ENCODE data around the gene SCML2. TPM values are rescaled to one million over a fixed set of nuclear protein-coding genes. Genes with fewer than 3 reads are reported as not detected.
"Not testable (repeated sequence)": the region's sequence is repeated elsewhere in the genome, so short reads cannot be mapped to it uniquely, and the experiment has no call there.

The SCML2 gene
- total RNA-seq, 1 donor from 2014 or later: 2.2 TPM

GRCh38 chrX:18377796-18378195 is 23.3 kb upstream of the SCML2 start:
- H3K36me3 ChIP-seq: no peaks in the 10 kb centered on the region
- no peak overlapping the region for H3K4me3 ChIP-seq
- H3K27me3 ChIP-seq: no peaks in the 10 kb centered on the region
- no peaks in the 10 kb centered on the region for H3K9me3 ChIP-seq
- H3K27ac ChIP-seq: no peak overlapping the region
- no peak for TF ChIP-seq POLR2AphosphoS5 (IDR thresholded peaks at IDR 0.05; ENCODE audit: insufficient read depth in 1 of 2, low read depth in 1 of 2)
- TF ChIP-seq POLR2A (IDR thresholded peaks at IDR 0.05): no peak
- TF ChIP-seq CTCF (IDR thresholded peaks at IDR 0.05): peak in 1 of 3 experiments; percentile 18
- H3K4me1 ChIP-seq: no peaks in the 10 kb centered on the region
- intact Hi-C loops (cut with DNase I): no loop called here
- no peak for DNase-seq (ENCODE audit: extremely low spot score in 2 of 2)

DNA sequence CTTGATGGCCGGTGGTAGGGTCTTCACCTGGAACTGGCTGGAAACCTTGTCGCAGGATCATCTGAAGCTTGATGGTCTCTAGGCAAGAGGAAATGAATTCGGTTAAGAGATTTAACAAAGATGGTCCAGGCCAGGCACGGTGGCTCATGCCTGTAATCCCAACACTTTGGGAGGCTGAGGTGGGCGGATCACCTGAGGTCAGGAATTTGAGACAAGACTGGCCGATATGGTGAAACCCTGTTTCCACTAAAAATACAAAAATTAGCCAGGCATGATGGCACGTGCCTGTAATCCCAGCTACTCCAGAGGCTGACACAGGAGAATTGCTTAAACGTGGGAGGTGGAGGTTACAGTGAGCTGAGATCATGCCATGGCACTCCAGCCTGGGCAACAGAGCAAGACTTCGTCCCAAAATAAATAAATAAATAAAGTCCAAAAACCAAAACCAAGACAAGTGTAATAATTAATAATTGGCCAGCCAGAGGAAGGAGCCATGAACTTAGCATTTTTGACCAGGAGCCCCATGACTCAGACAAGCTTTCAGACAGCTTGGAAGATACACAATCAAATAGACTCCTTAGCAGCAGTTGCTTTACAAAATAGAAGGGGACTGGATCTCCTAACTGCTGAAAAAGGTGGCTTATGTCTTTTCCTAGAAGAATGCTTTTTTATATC is 20.8 kb upstream of the SCML2 start:
- H3K9me3 ChIP-seq; H3K36me3 ChIP-seq; H3K27ac ChIP-seq; DNase-seq (ENCODE audit: extremely low spot score in 2 of 2); H3K4me1 ChIP-seq; H3K4me3 ChIP-seq; intact Hi-C loops (cut with DNase I); H3K27me3 ChIP-seq: not testable (repeated sequence)

- H3K4me3 ChIP-seq; intact Hi-C loops (cut with DNase I); DNase-seq (ENCODE audit: extremely low spot score in 2 of 2); H3K27ac ChIP-seq; H3K27me3 ChIP-seq; H3K36me3 ChIP-seq; H3K9me3 ChIP-seq; H3K4me1 ChIP-seq: not testable (repeated sequence)
Observed at GRCh38 chrX:18369096-18369495, 14.6 kb upstream of the SCML2 start.

- no peak for TF ChIP-seq POLR2AphosphoS5 (IDR thresholded peaks at IDR 0.05; ENCODE audit: insufficient read depth in 1 of 2, low read depth in 1 of 2)
- H3K36me3 ChIP-seq: no peaks in the 10 kb centered on the region
- no peak overlapping the region for H3K4me3 ChIP-seq
- intact Hi-C loops (cut with DNase I): no loop called here
- no peaks in the 10 kb centered on the region for H3K4me1 ChIP-seq
- H3K27ac ChIP-seq: no peak overlapping the region
- no peaks in the 10 kb centered on the region for H3K9me3 ChIP-seq
- H3K27me3 ChIP-seq: no peaks in the 10 kb centered on the region
- DNase-seq (ENCODE audit: extremely low spot score in 2 of 2): peak in 1 of 2 donors; percentile 27
Observed at GRCh38 chrX:18368402-18368801, 13.9 kb upstream of the SCML2 start.

- no peak for DNase-seq (ENCODE audit: extremely low spot score in 2 of 2)
- TF ChIP-seq POLR2A (IDR thresholded peaks at IDR 0.05) (no peak), POLR2AphosphoS5 (IDR thresholded peaks at IDR 0.05; ENCODE audit: insufficient read depth in 1 of 2, low read depth in 1 of 2) (no peak), CTCF (IDR thresholded peaks at IDR 0.05) (no peak)
- H3K27me3 ChIP-seq: no peaks in the 10 kb centered on the region
- no peak overlapping the region for H3K4me3 ChIP-seq
- no peak overlapping the region for H3K27ac ChIP-seq
- H3K9me3 ChIP-seq: no peaks in the 10 kb centered on the region
- H3K4me1 ChIP-seq: no peaks in the 10 kb centered on the region
- H3K36me3 ChIP-seq: no peaks in the 10 kb centered on the region
- intact Hi-C loops (cut with DNase I): no loop called here
Observed at GRCh38 chrX:18360867-18361266, 6.4 kb upstream of the SCML2 start.

DNA sequence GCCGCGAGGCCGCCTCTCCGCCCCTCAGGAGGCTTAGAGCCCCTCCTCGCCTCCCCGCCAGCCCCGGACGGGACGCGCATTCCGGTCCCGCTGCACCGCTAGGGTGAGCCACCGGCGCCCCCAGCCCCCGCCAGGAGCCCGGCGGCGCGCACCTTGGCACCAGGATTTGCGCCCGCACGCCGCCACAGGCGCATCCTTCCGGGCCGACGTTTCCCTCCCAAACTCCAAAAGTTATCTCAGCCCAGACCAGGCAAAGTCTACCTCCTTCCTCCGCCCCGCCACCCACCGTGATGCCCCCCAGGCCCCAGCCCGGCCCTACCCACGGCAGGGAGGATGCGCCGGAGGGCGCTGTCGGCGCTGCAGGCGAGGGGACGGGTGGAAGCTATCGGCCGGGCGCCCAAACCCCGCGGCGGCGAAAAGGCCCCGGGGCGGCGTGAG is 538 bp downstream of the SCML2 start:
- Histone ChIP-seq H3K4me3 (peak overlapping the region; percentile 54 to 61), H3K9me3 (no peaks in the 10 kb centered on the region), H3K4me1 (no peaks in the 10 kb centered on the region), H3K27me3 (no peaks in the 10 kb centered on the region), H3K36me3 (no peaks in the 10 kb centered on the region), H3K27ac (no peak overlapping the region)
- no peak for DNase-seq (ENCODE audit: extremely low spot score in 2 of 2)
- intact Hi-C loops (cut with DNase I): no loop called here
- TF ChIP-seq POLR2AphosphoS5 (IDR thresholded peaks at IDR 0.05; ENCODE audit: insufficient read depth in 1 of 2, low read depth in 1 of 2) (no peak), CTCF (IDR thresholded peaks at IDR 0.05) (no peak), POLR2A (IDR thresholded peaks at IDR 0.05) (no peak)
